HG02642 (cell line): ENCODE measurements around the gene IFNLR1.

Experiments used
- ATAC-seq: cut with Tn5 transposase; IDR thresholded peaks from one replicate; pipeline ENCODE4 v1.9.1; 2021; ENCODE audit warnings: mild to moderate bottlenecking; ENCODE audit not compliant: unreplicated experiment, poor library complexity

IFNLR1 gene

DNA sequence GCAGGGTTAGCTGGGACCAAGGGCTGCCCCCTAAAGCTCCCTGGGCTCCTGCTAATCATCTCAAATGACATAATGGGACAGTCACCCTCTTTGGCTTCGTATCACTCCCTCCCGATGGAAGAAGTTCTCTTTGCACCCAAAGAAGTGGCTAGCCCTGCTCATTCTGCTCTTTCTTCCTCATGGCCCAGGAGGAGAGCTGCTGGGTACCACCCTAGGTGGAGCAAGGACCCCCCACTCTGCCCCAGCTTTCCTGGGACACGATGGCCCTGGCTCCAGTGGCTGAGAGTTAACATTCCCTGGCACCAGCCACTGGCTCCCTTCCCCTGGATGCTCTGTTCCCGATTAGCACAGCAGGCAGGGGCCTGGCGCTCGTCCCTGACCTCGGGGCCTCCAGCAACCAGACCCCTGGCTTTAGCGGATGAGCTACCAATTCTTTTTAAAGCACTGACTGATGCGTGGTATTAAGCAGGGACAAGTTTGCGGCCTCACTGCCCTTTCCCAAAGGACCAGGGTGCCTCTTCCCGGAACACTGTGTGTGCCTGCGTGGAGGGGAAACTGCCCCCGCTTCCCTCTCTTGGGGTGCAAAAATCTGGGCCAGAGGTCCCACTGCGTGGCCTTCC is 76.3 kb downstream of the IFNLR1 start:
- ATAC-seq, result no peak

- no peak for ATAC-seq
These were observed 77.2 kb downstream of the IFNLR1 start for GRCh38 chr1:24109686-24110475.

- ATAC-seq, result no peak
These were observed 78.0 kb downstream of the IFNLR1 start for GRCh38 chr1:24109166-24109483.

DNA sequence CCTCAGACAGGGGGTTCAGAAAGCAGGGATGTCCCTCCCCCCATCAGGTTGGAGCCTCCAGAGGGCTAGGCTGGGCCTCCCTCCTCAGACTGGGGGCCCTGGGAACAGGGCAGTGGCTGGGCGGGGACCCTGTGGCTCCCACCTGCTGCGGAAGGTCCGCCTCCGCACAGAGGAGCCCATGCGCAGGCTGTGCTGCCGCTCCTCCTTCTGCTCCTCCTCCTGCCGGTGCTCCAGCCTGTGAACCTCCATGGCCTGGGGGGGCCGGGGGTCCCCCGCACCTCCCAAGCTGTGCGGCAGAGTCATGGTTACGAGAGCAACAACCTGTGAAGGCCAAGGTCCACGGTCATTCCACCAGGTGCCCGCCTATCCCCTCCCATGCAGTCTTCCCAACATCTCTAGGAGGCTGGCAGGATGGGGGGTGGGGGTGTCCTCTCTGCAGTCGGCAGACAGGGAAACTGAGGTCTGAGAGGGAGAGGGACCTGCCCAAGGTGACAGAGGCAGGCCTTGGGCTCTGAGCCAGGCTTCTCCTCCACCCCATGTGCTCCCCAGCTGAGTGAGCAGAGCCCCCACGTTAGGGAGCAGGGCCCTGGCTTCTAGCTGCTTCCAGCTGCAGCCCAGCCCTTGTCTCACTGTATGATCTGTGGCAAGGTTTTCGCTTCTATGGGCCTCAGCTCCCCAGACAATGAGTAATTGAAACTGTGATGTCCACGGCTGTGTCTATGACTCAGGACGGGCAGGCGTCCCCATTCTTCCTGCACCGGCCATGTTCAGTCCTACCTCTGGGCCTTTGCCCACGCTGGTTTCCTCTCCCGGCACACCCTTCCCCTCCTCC is 78.5 kb downstream of the IFNLR1 start:
- ATAC-seq, result no peak

DNA sequence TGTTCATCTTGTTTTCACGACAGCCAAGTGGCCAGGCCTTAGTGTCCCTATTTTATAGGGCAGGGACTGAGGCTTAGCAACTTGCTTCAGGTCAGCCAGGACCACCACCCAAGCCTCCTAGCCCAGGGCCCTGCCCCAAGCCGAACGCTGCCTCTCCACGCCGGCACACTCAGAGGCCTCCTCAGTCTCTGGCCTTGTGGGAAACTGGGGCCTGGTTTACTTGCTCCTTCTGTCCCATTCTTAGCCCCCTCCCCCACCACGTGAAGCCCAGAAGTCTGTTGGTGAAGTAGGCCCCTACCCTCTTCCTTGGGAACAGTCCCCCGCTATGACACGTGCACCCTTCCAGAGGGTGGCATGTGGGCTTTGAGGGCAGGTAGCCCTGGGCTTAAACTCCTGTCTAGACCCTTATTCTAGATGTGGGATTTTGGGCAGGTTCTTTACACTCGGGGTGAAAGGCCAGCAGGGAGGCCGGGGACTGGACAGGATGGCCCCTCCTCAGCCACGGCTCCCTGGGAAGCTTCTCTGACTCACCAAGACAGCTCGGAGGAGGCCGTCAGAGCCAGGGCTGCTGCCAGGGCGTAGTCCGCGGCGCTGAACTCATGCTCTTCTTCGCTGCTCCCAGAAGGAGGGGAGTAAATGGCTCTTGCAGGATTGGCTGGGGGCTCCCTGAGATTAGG is 79.5 kb downstream of the IFNLR1 start:
- no peak for ATAC-seq

DNA sequence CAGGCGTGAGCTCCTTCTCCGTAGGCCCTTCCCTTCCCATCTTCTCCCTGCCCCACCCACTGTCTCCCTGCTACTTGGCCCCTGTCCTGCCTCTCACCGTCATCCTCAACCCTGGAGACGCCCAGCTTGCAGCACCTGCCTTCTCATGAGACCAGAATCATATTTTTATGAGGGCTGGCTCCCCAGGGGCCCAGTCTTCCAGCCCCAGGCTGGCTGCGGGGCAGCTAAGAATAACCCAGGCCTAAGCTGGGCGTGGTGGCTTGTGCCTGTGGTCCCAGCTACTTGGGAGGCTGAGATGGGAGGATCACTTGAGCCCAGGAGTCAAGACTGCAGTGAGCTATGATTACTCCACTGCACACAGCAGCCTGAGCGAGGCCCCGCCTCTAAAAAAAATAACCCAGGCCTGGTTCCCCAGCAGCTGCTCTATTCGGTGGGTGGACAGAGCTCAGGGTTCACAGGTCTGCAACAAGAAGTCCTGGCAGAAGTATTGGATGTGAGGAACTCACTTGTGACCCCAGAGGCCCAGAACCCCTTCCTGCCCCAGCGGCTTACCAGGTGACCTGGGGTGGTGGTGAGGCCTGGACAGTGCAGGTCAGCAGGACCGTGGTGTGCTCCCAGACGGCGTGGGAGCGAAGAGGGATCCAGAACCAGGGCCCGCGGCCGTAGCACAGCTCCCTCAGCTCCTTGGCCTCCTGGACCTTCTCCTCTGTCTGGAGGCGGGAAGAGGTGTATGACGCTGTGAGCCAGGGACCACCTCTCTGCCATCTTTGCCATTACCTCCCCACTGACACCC is 81.5 kb downstream of the IFNLR1 start:
- ATAC-seq, result no peak

DNA sequence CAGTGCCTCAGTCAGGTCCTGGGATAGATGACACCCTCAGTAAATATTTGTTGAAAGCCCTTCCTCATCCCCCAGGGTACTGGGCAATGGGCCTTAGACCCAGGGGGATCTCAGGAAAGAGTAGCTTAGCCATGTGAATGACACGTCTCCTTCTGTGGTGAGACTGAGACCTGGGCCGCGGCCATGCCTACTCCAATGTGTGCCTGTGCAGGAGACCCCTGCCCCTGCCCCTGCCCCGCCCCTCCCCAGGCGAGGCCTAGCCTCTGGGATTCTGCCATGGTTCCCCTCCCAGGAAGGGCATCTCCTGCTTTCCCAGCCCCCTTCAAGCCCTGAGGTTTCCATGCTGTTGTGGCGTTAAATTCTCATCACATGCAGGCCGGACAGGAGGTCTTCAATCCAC is 82.2 kb downstream of the IFNLR1 start:
- no peak for ATAC-seq
